ENCODE data around the gene PITPNM1.
"Not testable (repeated sequence)": the region's sequence is repeated elsewhere in the genome, so short reads cannot be mapped to it uniquely, and the experiment has no call there.

Gene PITPNM1

DNA sequence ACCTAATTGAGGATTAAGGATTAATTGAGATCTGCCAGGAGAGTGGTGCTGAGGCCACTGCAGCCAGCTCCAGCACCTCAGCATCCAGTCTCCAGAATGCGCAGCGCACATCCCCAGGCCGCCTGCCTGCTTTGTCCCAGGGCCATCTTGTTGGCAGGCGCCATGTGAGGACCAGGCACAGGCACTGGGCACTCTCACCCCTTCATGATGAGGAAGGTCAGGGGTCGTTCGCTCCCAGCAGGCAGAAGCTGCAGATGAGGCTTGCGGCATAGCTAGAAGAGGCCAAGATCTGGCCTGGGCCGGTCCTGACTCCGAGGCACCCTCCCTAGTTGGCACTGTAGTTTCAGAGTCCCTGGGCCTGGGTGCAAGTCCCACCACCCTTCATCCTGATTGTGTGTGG, 11.6 kb upstream of the PITPNM1 start:
- H2AK5ac ChIP-seq (ENCODE audit: low read length, severe bottlenecking) = no peak overlapping the region
- H3K27me3 ChIP-seq (ENCODE audit: control insufficient read depth in 1 of 2, insufficient read depth in 1 of 2, low read length in 2 of 2) = peaks cover 3 to 48% of the 10 kb centered on the region in 2 experiments
- H4K8ac ChIP-seq (ENCODE audit: low read length) = no peak overlapping the region
- DNase-seq = no peak
- H2AFZ ChIP-seq (ENCODE audit: low read depth, low read length) = no peak overlapping the region
- H2BK5ac ChIP-seq (ENCODE audit: low read depth, low read length, poor library complexity, severe bottlenecking) = no peak overlapping the region
- H3K4me1 ChIP-seq (ENCODE audit: control insufficient read depth, insufficient read depth, low read depth, low read length) = no peaks in the 10 kb centered on the region
- no peak overlapping the region for H3K23ac ChIP-seq (ENCODE audit: low read length in 2 of 2)
- H3K36me3 ChIP-seq (ENCODE audit: control insufficient read depth in 1 of 2, insufficient read depth in 2 of 2, low read depth in 1 of 2, low read length in 2 of 2) = no peaks in the 10 kb centered on the region
- H3K9me3 ChIP-seq (ENCODE audit: control insufficient read depth, low read length) = no peaks in the 10 kb centered on the region
- H3K14ac ChIP-seq (ENCODE audit: low read length in 2 of 2) = no peak overlapping the region
- no peaks in the 10 kb centered on the region for H3K79me1 ChIP-seq (replicated peaks; ENCODE audit: low read length, poor library complexity, severe bottlenecking)
- H3K27ac ChIP-seq (ENCODE audit: low read length, poor library complexity, severe bottlenecking) = no peak overlapping the region
- H2BK12ac ChIP-seq (ENCODE audit: low read length in 2 of 2) = no peak overlapping the region
- H2BK15ac ChIP-seq (ENCODE audit: low read depth, poor library complexity, severe bottlenecking) = no peak overlapping the region
- H2BK120ac ChIP-seq (ENCODE audit: low read depth, low read length) = no peak overlapping the region
- WGBS = 92% methylated on average over 9 of the region's 9 CpGs
- H3K18ac ChIP-seq (ENCODE audit: low read depth in 1 of 2, low read length in 2 of 2) = no peak overlapping the region
- H3K4ac ChIP-seq (ENCODE audit: low read depth in 1 of 2, low read length in 2 of 2) = no peak overlapping the region
- no peak overlapping the region for H3K4me2 ChIP-seq (ENCODE audit: low read length, poor library complexity, severe bottlenecking)
- no peak overlapping the region for H3K4me3 ChIP-seq (ENCODE audit: insufficient read depth in 1 of 2, low read depth in 1 of 2, low read length in 2 of 2)
- no peak overlapping the region for H4K91ac ChIP-seq (ENCODE audit: low read length)
- H3K9ac ChIP-seq (ENCODE audit: low read length) = no peak overlapping the region

DNA sequence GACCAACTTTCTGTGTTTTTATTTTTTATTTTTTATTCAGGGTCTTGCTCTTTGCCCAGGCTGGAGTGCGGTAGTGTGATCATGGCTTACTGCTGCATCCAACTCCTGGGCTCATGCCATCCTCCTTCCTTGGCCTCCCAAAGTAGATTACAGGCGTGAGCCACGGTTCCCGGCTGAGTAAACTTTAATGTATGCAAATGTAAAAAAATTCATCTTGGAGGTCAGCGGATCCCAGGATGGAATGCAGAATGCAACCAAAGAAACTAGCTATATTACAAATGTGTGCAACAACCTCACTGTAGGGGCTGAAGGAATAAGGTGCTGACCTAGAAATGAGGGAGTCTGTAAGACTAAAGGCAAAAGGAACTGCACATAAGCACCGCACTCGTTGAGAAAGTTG, 9.0 kb upstream of the PITPNM1 start:
- no peak overlapping the region for H4K91ac ChIP-seq (ENCODE audit: low read length)
- H3K36me3 ChIP-seq (ENCODE audit: control insufficient read depth in 1 of 2, insufficient read depth in 2 of 2, low read depth in 1 of 2, low read length in 2 of 2) = no peaks in the 10 kb centered on the region
- H2BK15ac ChIP-seq (ENCODE audit: low read depth, poor library complexity, severe bottlenecking) = no peak overlapping the region
- H2BK120ac ChIP-seq (ENCODE audit: low read depth, low read length) = no peak overlapping the region
- no peak overlapping the region for H3K27ac ChIP-seq (ENCODE audit: low read length, poor library complexity, severe bottlenecking)
- no peaks in the 10 kb centered on the region for H3K4me1 ChIP-seq (ENCODE audit: control insufficient read depth, insufficient read depth, low read depth, low read length)
- no peak overlapping the region for H2AK5ac ChIP-seq (ENCODE audit: low read length, severe bottlenecking)
- no peak overlapping the region for H3K23ac ChIP-seq (ENCODE audit: low read length in 2 of 2)
- no peaks in the 10 kb centered on the region for H3K9me3 ChIP-seq (ENCODE audit: control insufficient read depth, low read length)
- H3K18ac ChIP-seq (ENCODE audit: low read depth in 1 of 2, low read length in 2 of 2) = no peak overlapping the region
- H3K4ac ChIP-seq (ENCODE audit: low read depth in 1 of 2, low read length in 2 of 2) = no peak overlapping the region
- WGBS = 83% methylated on average over 6 of the region's 7 CpGs
- peaks cover 3 to 36% of the 10 kb centered on the region in 2 experiments for H3K27me3 ChIP-seq (ENCODE audit: control insufficient read depth in 1 of 2, insufficient read depth in 1 of 2, low read length in 2 of 2)
- no peak overlapping the region for H3K9ac ChIP-seq (ENCODE audit: low read length)
- DNase-seq = no peak
- no peak overlapping the region for H4K8ac ChIP-seq (ENCODE audit: low read length)
- H3K14ac ChIP-seq (ENCODE audit: low read length in 2 of 2) = no peak overlapping the region
- H2AFZ ChIP-seq (ENCODE audit: low read depth, low read length) = no peak overlapping the region
- no peak overlapping the region for H3K4me3 ChIP-seq (ENCODE audit: insufficient read depth in 1 of 2, low read depth in 1 of 2, low read length in 2 of 2)
- no peak overlapping the region for H3K4me2 ChIP-seq (ENCODE audit: low read length, poor library complexity, severe bottlenecking)
- H2BK12ac ChIP-seq (ENCODE audit: low read length in 2 of 2) = no peak overlapping the region
- no peak overlapping the region for H2BK5ac ChIP-seq (ENCODE audit: low read depth, low read length, poor library complexity, severe bottlenecking)
- no peaks in the 10 kb centered on the region for H3K79me1 ChIP-seq (replicated peaks; ENCODE audit: low read length, poor library complexity, severe bottlenecking)

DNA sequence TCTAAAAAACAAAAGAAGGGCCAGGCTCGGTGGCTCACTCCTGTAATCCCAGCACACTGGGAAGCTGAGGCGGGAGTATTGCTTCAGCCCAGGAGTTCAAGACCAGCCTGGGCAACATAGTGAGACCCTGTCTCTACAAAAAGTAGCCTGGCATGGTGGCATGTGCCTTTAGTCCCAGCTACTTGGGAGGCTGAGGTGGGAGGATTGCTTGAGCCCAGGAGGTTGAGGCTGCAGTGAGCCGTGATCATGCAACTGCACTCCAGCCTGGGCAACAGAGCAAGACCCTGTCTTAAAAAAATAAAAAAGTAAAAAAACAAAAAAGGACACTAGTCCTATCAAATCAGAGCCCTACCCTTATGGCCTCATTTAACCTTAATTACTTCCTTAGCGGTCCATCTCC, 6.4 kb upstream of the PITPNM1 start:
- H3K9ac ChIP-seq (ENCODE audit: low read length); H2AFZ ChIP-seq (ENCODE audit: low read depth, low read length); H3K4ac ChIP-seq (ENCODE audit: low read depth in 1 of 2, low read length in 2 of 2); H2BK12ac ChIP-seq (ENCODE audit: low read length in 2 of 2); H3K4me2 ChIP-seq (ENCODE audit: low read length, poor library complexity, severe bottlenecking); H3K27ac ChIP-seq (ENCODE audit: low read length, poor library complexity, severe bottlenecking); H2BK120ac ChIP-seq (ENCODE audit: low read depth, low read length); H2BK5ac ChIP-seq (ENCODE audit: low read depth, low read length, poor library complexity, severe bottlenecking); H3K9me3 ChIP-seq (ENCODE audit: control insufficient read depth, low read length); H3K79me1 ChIP-seq (replicated peaks; ENCODE audit: low read length, poor library complexity, severe bottlenecking); H4K91ac ChIP-seq (ENCODE audit: low read length); H3K36me3 ChIP-seq (ENCODE audit: control insufficient read depth in 1 of 2, insufficient read depth in 2 of 2, low read depth in 1 of 2, low read length in 2 of 2); H3K4me3 ChIP-seq (ENCODE audit: insufficient read depth in 1 of 2, low read depth in 1 of 2, low read length in 2 of 2); H3K18ac ChIP-seq (ENCODE audit: low read depth in 1 of 2, low read length in 2 of 2); H3K23ac ChIP-seq (ENCODE audit: low read length in 2 of 2); H2BK15ac ChIP-seq (ENCODE audit: low read depth, poor library complexity, severe bottlenecking); DNase-seq; H4K8ac ChIP-seq (ENCODE audit: low read length); H3K14ac ChIP-seq (ENCODE audit: low read length in 2 of 2); H2AK5ac ChIP-seq (ENCODE audit: low read length, severe bottlenecking): not testable (repeated sequence)
- Histone ChIP-seq H3K4me1 (ENCODE audit: control insufficient read depth, insufficient read depth, low read depth, low read length) (peaks cover 12% of the 10 kb centered on the region), H3K27me3 (ENCODE audit: control insufficient read depth in 1 of 2, insufficient read depth in 1 of 2, low read length in 2 of 2) (peaks cover 0 to 26% of the 10 kb centered on the region in 2 experiments)
- 86% methylated on average over 3 of the region's 4 CpGs for WGBS

DNA sequence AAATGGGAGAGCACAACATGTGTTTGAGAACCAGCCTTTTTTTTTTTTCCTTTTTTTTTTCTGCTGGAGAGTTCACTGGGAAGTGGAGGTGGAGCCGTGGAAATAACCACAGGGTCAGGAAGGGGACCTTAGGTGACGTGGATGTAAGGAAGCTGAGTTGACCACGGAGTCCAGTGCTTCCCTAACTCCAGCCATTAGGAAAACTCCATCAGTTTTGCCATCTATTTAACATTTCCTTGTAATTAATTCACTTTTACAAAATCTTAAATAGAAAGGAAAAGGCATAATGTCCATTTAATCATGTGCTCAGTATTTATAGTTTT, 4.8 kb upstream of the PITPNM1 start:
- H3K23ac ChIP-seq (ENCODE audit: low read length in 2 of 2) = no peak overlapping the region
- H3K79me1 ChIP-seq (replicated peaks; ENCODE audit: low read length, poor library complexity, severe bottlenecking) = no peaks in the 10 kb centered on the region
- no peak overlapping the region for H3K14ac ChIP-seq (ENCODE audit: low read length in 2 of 2)
- H3K4ac ChIP-seq (ENCODE audit: low read depth in 1 of 2, low read length in 2 of 2) = no peak overlapping the region
- no peak overlapping the region for H2BK12ac ChIP-seq (ENCODE audit: low read length in 2 of 2)
- H3K9ac ChIP-seq (ENCODE audit: low read length) = no peak overlapping the region
- H3K4me3 ChIP-seq (ENCODE audit: insufficient read depth in 1 of 2, low read depth in 1 of 2, low read length in 2 of 2) = no peak overlapping the region
- no peak overlapping the region for H4K91ac ChIP-seq (ENCODE audit: low read length)
- no peak overlapping the region for H2AFZ ChIP-seq (ENCODE audit: low read depth, low read length)
- H3K4me1 ChIP-seq (ENCODE audit: control insufficient read depth, insufficient read depth, low read depth, low read length) = peaks cover 25% of the 10 kb centered on the region
- peaks cover 0 to 10% of the 10 kb centered on the region in 2 experiments for H3K36me3 ChIP-seq (ENCODE audit: control insufficient read depth in 1 of 2, insufficient read depth in 2 of 2, low read depth in 1 of 2, low read length in 2 of 2)
- H3K4me2 ChIP-seq (ENCODE audit: low read length, poor library complexity, severe bottlenecking) = no peak overlapping the region
- H2BK120ac ChIP-seq (ENCODE audit: low read depth, low read length) = no peak overlapping the region
- no peak overlapping the region for H3K18ac ChIP-seq (ENCODE audit: low read depth in 1 of 2, low read length in 2 of 2)
- peak; percentile 60 for DNase-seq
- WGBS = no CpG with 5 or more reads among the region's 3 CpGs
- no peak overlapping the region for H2BK15ac ChIP-seq (ENCODE audit: low read depth, poor library complexity, severe bottlenecking)
- H2BK5ac ChIP-seq (ENCODE audit: low read depth, low read length, poor library complexity, severe bottlenecking) = no peak overlapping the region
- H3K27ac ChIP-seq (ENCODE audit: low read length, poor library complexity, severe bottlenecking) = no peak overlapping the region
- no peak overlapping the region for H4K8ac ChIP-seq (ENCODE audit: low read length)
- H3K9me3 ChIP-seq (ENCODE audit: control insufficient read depth, low read length) = no peaks in the 10 kb centered on the region
- H3K27me3 ChIP-seq (ENCODE audit: control insufficient read depth in 1 of 2, insufficient read depth in 1 of 2, low read length in 2 of 2) = peaks cover 0 to 12% of the 10 kb centered on the region in 2 experiments
- no peak overlapping the region for H2AK5ac ChIP-seq (ENCODE audit: low read length, severe bottlenecking)

All from mesenchymal stem cell (in vitro differentiated cells and primary cell).